ENCODE results near the gene CASQ1. TPM values are rescaled to one million over a fixed set of nuclear protein-coding genes. Genes with fewer than 3 reads are reported as not detected.
A peak's percentile ranks its signal among the peaks of the same experiment; 100 is the strongest.

The CASQ1 gene
- total and polyA plus RNA-seq, 3 experiments from 2014 or later: not detected

GRCh38 chr1:160237558-160237957, 47.2 kb downstream of the CASQ1 start:
- no peaks in the 10 kb centered on the region for H3K9me3 ChIP-seq (ENCODE audit: low read length)
- CTCF ChIA-PET: interaction anchor here (0.8 kb wide), 1 partner anchor 54 kb away, joined by 3 read pairs; no protein-coding TSS in a partner anchor
- peaks cover 50% of the 10 kb centered on the region for H3K36me3 ChIP-seq (ENCODE audit: insufficient read depth, low read length)

DNA sequence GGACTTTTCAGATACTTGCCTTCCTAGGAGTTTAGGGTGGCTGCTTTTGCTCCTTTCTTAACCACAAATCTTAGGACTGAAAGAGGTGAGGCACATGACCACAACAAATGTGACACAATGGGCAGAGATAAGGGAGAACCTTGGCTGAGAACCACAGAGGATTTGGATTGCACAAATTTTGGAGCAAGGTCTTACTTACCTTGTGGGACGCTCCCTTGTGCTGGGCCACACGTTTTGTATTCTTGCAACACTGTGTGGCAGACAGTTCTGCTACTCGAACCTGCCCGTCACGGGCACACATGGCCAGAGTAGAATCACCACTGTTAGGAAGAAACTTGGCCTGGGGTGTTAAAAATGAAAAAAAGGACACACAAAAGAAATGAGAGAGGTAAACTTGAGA, 48.0 kb downstream of the CASQ1 start:
- Mint-ChIP-seq H3K9me3 (no peaks in the 10 kb centered on the region), H3K4me1 (peaks cover 15 to 25% (median 19%) of the 10 kb centered on the region in 3 donors), H3K27ac (peak overlapping the region in 3 of 8 donors; percentile 1 to 53 (median 44)), H3K4me3 (no peak overlapping the region), H3K36me3 (peaks cover 16 to 84% (median 25%) of the 10 kb centered on the region in 3 donors), H3K27me3 (no peaks in the 10 kb centered on the region)
- Histone ChIP-seq H3K27me3 (ENCODE audit: insufficient read depth, low read length, poor library complexity, severe bottlenecking) (no peaks in the 10 kb centered on the region), H3K27ac (ENCODE audit: low read depth, low read length) (no peak overlapping the region), H3K36me3 (ENCODE audit: insufficient read depth, low read length) (peaks cover 56% of the 10 kb centered on the region), H3K4me3 (ENCODE audit: low read length) (no peak overlapping the region), H3K9me3 (ENCODE audit: low read length) (no peaks in the 10 kb centered on the region), H3K4me1 (ENCODE audit: insufficient read depth, low read length) (no peaks in the 10 kb centered on the region)
- DNase-seq: no peak
- ChIA-PET CTCF (interaction anchor here (0.8 to 2.6 kb wide), 4 partner anchors 14 to 138 kb away, joined by 3 to 10 read pairs (median 6); no protein-coding TSS in a partner anchor), POLR2A (no interaction called here)

More at GRCh38 chr1:160237558-160237957, 47.2 kb downstream of the CASQ1 start:
- Mint-ChIP-seq H3K36me3 (peaks cover 16 to 85% (median 24%) of the 10 kb centered on the region in 3 donors), H3K9me3 (no peaks in the 10 kb centered on the region), H3K4me3 (no peak overlapping the region), H3K4me1 (peaks cover 12 to 33% (median 22%) of the 10 kb centered on the region in 3 donors), H3K27me3 (no peaks in the 10 kb centered on the region), H3K27ac (no peak overlapping the region)
- no peak overlapping the region for H3K27ac ChIP-seq (ENCODE audit: low read depth, low read length)
- no peaks in the 10 kb centered on the region for H3K27me3 ChIP-seq (ENCODE audit: insufficient read depth, low read length, poor library complexity, severe bottlenecking)
- POLR2A ChIA-PET: interaction anchor here (0.5 kb wide), 1 partner anchor 155 kb away, joined by 3 read pairs; no protein-coding TSS in a partner anchor
- no peak overlapping the region for H3K4me3 ChIP-seq (ENCODE audit: low read length)
- H3K4me1 ChIP-seq (ENCODE audit: insufficient read depth, low read length): no peaks in the 10 kb centered on the region
- DNase-seq: no peak

DNA sequence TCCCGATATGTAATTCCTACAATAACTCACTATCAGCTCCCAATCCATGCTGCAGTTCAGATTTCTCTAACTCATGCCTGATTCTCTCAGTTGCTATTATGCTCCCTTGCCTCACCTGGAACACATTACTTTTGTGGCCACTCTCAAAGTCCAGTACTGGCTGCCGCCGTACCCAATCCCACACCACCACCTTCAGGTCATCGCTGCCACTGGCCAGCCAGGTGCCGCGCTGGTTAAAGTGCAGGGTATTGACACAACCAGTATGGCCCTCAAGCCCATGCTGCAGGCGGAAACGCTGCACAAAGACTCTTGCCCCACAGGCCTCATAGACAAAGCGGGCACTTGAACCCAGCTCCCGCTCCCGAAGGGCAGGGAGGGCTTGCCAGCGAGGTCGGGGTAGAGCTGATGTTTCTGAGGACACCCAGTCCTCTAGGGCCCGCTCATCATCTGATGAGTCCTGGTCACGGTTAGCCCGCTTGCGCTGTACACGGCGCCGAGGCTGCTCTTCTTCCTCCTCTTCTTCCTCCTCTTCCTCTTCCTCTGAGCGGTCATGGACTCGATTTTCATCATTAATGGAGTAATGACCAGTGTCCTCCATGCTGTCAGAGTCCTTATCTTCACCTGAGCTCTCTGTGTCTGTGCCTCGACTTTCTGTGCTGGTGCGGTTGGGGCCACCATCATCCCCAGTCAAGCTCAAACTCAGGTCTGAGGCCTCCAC, 49.4 kb downstream of the CASQ1 start:
- H3K27me3 ChIP-seq (ENCODE audit: insufficient read depth, low read length, poor library complexity, severe bottlenecking): no peaks in the 10 kb centered on the region
- Mint-ChIP-seq H3K4me1 (peaks cover 9 to 22% (median 16%) of the 10 kb centered on the region in 3 donors), H3K4me3 (no peak overlapping the region), H3K27ac (peak overlapping the region in 1 of 8 donors; percentile 23), H3K9me3 (no peaks in the 10 kb centered on the region), H3K36me3 (peaks cover 10 to 80% (median 27%) of the 10 kb centered on the region in 3 donors), H3K27me3 (no peaks in the 10 kb centered on the region)
- no peaks in the 10 kb centered on the region for H3K9me3 ChIP-seq (ENCODE audit: low read length)
- H3K4me3 ChIP-seq (ENCODE audit: low read length): no peak overlapping the region
- ChIA-PET CTCF (interaction anchor here (1.3 to 2.6 kb wide), 3 partner anchors 12 to 139 kb away, joined by 3 to 10 read pairs (median 8); no protein-coding TSS in a partner anchor), POLR2A (no interaction called here)
- no peak for DNase-seq
- no peak overlapping the region for H3K27ac ChIP-seq (ENCODE audit: low read depth, low read length)
- H3K4me1 ChIP-seq (ENCODE audit: insufficient read depth, low read length): no peaks in the 10 kb centered on the region
- peaks cover 56% of the 10 kb centered on the region for H3K36me3 ChIP-seq (ENCODE audit: insufficient read depth, low read length)

DNA sequence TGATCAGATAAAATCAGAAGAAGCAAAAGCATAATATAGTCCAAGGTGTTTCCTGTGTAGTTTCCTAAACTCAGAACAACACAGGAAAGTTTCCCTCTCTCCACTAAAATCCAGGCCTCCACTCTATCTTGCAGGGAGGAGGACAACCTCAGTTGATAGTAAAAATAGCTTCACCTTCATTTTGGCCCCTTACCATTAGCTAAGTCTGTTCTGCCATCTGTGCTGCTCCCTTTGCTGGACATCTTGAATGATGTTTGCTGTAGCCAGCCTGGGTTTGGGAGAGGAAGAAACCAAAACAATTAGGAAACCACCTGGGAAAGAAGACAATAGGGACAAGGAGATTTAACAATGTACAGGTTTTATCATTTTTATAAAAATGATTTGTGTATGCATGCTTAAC, 53.4 kb downstream of the CASQ1 start:
- no peak for DNase-seq
- Histone ChIP-seq H3K27ac (ENCODE audit: low read depth, low read length) (no peak overlapping the region), H3K27me3 (ENCODE audit: insufficient read depth, low read length, poor library complexity, severe bottlenecking) (no peaks in the 10 kb centered on the region), H3K9me3 (ENCODE audit: low read length) (no peaks in the 10 kb centered on the region), H3K36me3 (ENCODE audit: insufficient read depth, low read length) (peaks cover 26% of the 10 kb centered on the region), H3K4me3 (ENCODE audit: low read length) (no peak overlapping the region), H3K4me1 (ENCODE audit: insufficient read depth, low read length) (no peaks in the 10 kb centered on the region)
- no peaks in the 10 kb centered on the region for H3K9me3 Mint-ChIP-seq
- peaks cover 5 to 65% (median 17%) of the 10 kb centered on the region in 3 donors for H3K36me3 Mint-ChIP-seq
- H3K27me3 Mint-ChIP-seq: no peaks in the 10 kb centered on the region
- H3K27ac Mint-ChIP-seq: no peak overlapping the region
- H3K4me1 Mint-ChIP-seq: peaks cover 11 to 38% (median 36%) of the 10 kb centered on the region in 3 donors
- CTCF ChIA-PET: interaction anchor here (1.2 to 2.8 kb wide), 3 partner anchors 8 to 47 kb away, joined by 3 to 9 read pairs (median 8); no protein-coding TSS in a partner anchor
- H3K4me3 Mint-ChIP-seq: no peak overlapping the region
- POLR2A ChIA-PET: interaction anchor here (1.0 kb wide), 1 partner anchor 17 kb away, joined by 3 read pairs; no protein-coding TSS in a partner anchor

GRCh38 chr1:160244209-160244608, 53.8 kb downstream of the CASQ1 start:
- POLR2A ChIA-PET: interaction anchor here (1.0 kb wide), 1 partner anchor 17 kb away, joined by 3 read pairs; no protein-coding TSS in a partner anchor

DNA sequence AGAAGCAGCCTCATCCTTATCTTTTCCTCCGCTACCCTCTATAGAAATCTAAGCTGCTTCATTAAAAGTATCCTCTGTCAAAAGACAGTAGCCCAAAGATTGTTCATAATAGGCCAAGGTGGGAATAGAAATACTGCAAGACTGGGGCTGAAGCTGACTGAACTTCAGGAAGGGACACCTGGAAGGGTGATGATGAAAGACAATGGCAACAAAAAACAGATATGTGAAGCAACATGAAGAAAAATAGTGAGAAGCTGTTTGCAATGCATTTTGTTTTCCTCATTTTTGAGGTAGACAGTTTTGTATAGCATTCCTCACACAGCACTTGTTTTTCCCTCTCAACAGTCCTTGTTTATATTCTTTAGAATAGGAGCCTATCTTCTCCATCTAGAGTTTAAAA, 55.1 kb downstream of the CASQ1 start:
- Histone ChIP-seq H3K4me3 (ENCODE audit: low read length) (no peak overlapping the region), H3K27me3 (ENCODE audit: insufficient read depth, low read length, poor library complexity, severe bottlenecking) (no peaks in the 10 kb centered on the region), H3K9me3 (ENCODE audit: low read length) (no peaks in the 10 kb centered on the region), H3K4me1 (ENCODE audit: insufficient read depth, low read length) (no peaks in the 10 kb centered on the region), H3K27ac (ENCODE audit: low read depth, low read length) (no peak overlapping the region), H3K36me3 (ENCODE audit: insufficient read depth, low read length) (peaks cover 14% of the 10 kb centered on the region)
- CTCF ChIA-PET: interaction anchor here (2.8 kb wide), 1 partner anchor 46 kb away, joined by 8 read pairs; no protein-coding TSS in a partner anchor
- H3K4me1 Mint-ChIP-seq: peaks cover 9 to 40% (median 35%) of the 10 kb centered on the region in 3 donors
- no peak overlapping the region for H3K4me3 Mint-ChIP-seq
- POLR2A ChIA-PET: interaction anchor here (0.5 kb wide), 1 partner anchor 13 kb away, joined by 3 read pairs; no protein-coding TSS in a partner anchor
- H3K36me3 Mint-ChIP-seq: peaks cover 5 to 52% (median 7%) of the 10 kb centered on the region in 3 donors
- H3K27ac Mint-ChIP-seq: peak overlapping the region in 2 of 8 donors; percentile 21 to 76
- no peaks in the 10 kb centered on the region for H3K27me3 Mint-ChIP-seq
- DNase-seq: no peak
- no peaks in the 10 kb centered on the region for H3K9me3 Mint-ChIP-seq

More at GRCh38 chr1:160244209-160244608, 53.8 kb downstream of the CASQ1 start:
- Histone ChIP-seq H3K27ac (ENCODE audit: low read depth, low read length) (no peak overlapping the region), H3K36me3 (ENCODE audit: insufficient read depth, low read length) (peaks cover 24% of the 10 kb centered on the region), H3K4me3 (ENCODE audit: low read length) (no peak overlapping the region), H3K4me1 (ENCODE audit: insufficient read depth, low read length) (no peaks in the 10 kb centered on the region), H3K9me3 (ENCODE audit: low read length) (no peaks in the 10 kb centered on the region), H3K27me3 (ENCODE audit: insufficient read depth, low read length, poor library complexity, severe bottlenecking) (no peaks in the 10 kb centered on the region)
- peaks cover 5 to 60% (median 13%) of the 10 kb centered on the region in 3 donors for H3K36me3 Mint-ChIP-seq
- no peaks in the 10 kb centered on the region for H3K9me3 Mint-ChIP-seq
- DNase-seq: no peak
- peaks cover 11 to 38% (median 36%) of the 10 kb centered on the region in 3 donors for H3K4me1 Mint-ChIP-seq
- CTCF ChIA-PET: interaction anchor here (1.2 to 2.8 kb wide), 2 partner anchors 40 to 47 kb away, joined by 3 to 8 read pairs; no protein-coding TSS in a partner anchor
- peak overlapping the region in 1 of 8 donors; percentile 35 for H3K27ac Mint-ChIP-seq
- H3K27me3 Mint-ChIP-seq: no peaks in the 10 kb centered on the region
- no peak overlapping the region for H3K4me3 Mint-ChIP-seq

GRCh38 chr1:160247053-160247452, 56.7 kb downstream of the CASQ1 start:
- Histone ChIP-seq H3K9me3 (ENCODE audit: low read length) (no peaks in the 10 kb centered on the region), H3K27me3 (ENCODE audit: insufficient read depth, low read length, poor library complexity, severe bottlenecking) (no peaks in the 10 kb centered on the region), H3K4me3 (ENCODE audit: low read length) (no peak overlapping the region), H3K27ac (ENCODE audit: low read depth, low read length) (no peak overlapping the region), H3K4me1 (ENCODE audit: insufficient read depth, low read length) (no peaks in the 10 kb centered on the region), H3K36me3 (ENCODE audit: insufficient read depth, low read length) (peaks cover 18% of the 10 kb centered on the region)
- Mint-ChIP-seq H3K27ac (peak overlapping the region in 2 of 8 donors; percentile 6 to 43), H3K4me1 (peaks cover 15 to 50% (median 38%) of the 10 kb centered on the region in 3 donors), H3K9me3 (no peaks in the 10 kb centered on the region), H3K36me3 (peaks cover 0 to 54% (median 5%) of the 10 kb centered on the region in 3 donors), H3K27me3 (no peaks in the 10 kb centered on the region), H3K4me3 (no peak overlapping the region)
- no peak for DNase-seq
- ChIA-PET CTCF (interaction anchor here (1.3 to 1.4 kb wide), 2 partner anchors 44 to 45 kb away, joined by 3 to 4 read pairs; no protein-coding TSS in a partner anchor), POLR2A (no interaction called here)
